SJCRH30 (cell line): ENCODE data around the gene NKX6-1. TPM values are rescaled to one million over a fixed set of nuclear protein-coding genes. Genes with fewer than 3 reads are reported as not detected.

ENCODE experiments used
- DNase-seq, 2 experiments: peaks; one replicate each; pipeline ENCODE4 v3.0.0-alpha.2; 2015 to 2020
- H3K27ac ChIP-seq: fragments of 250-450 bp; sonication (Bioruptor Pico); 2 replicates; pipeline ENCODE4 v1.5.1; 2020; ENCODE audit warnings: mild to moderate bottlenecking, moderate library complexity
- H3K27me3 ChIP-seq: fragments of 250-450 bp; sonication (Bioruptor Pico); 2 replicates; pipeline ENCODE4 v1.5.1; 2020; ENCODE audit warnings: mild to moderate bottlenecking, moderate library complexity
- H3K36me3 ChIP-seq: fragments of 250-450 bp; sonication (Bioruptor Pico); 2 replicates; pipeline ENCODE4 v1.5.1; 2020; ENCODE audit warnings: mild to moderate bottlenecking, moderate library complexity
- H3K4me1 ChIP-seq: fragments of 250-450 bp; sonication (Bioruptor Pico); 2 replicates; pipeline ENCODE4 v1.5.1; 2020; ENCODE audit warnings: mild to moderate bottlenecking, moderate library complexity
- H3K4me3 ChIP-seq: fragments of 250-450 bp; sonication (Bioruptor Pico); 2 replicates; pipeline ENCODE4 v1.5.1; 2020; ENCODE audit warnings: mild to moderate bottlenecking, moderate library complexity
- H3K9me3 ChIP-seq: fragments of 250-450 bp; sonication (Bioruptor Pico); replicated peaks from 2 replicates; pipeline ENCODE4 v1.5.1; 2020; ENCODE audit warnings: mild to moderate bottlenecking, moderate library complexity
- total RNA-seq: library from RNA; depleted of rRNA; stranded (reverse); fragments of >200 nt; shearing (Covaris generic); gene quantifications from 2 replicates; pipeline ENCODE4 v1.2.3, GENCODE V29; 2014

The NKX6-1 gene
- total RNA-seq, 1 experiment from 2014 or later = 4.2 TPM

GRCh38 chr4:84495118-84495793, 3.8 kb downstream of the NKX6-1 start:
- no peaks in the 10 kb centered on the region for H3K4me1 ChIP-seq
- no peak for DNase-seq
- no peaks in the 10 kb centered on the region for H3K9me3 ChIP-seq
- peaks cover 18% of the 10 kb centered on the region for H3K36me3 ChIP-seq
- no peak overlapping the region for H3K27ac ChIP-seq
- H3K27me3 ChIP-seq = no peaks in the 10 kb centered on the region
- H3K4me3 ChIP-seq = no peak overlapping the region

- Histone ChIP-seq H3K36me3 (peaks cover 18% of the 10 kb centered on the region), H3K27ac (no peak overlapping the region), H3K27me3 (no peaks in the 10 kb centered on the region), H3K4me3 (no peak overlapping the region), H3K9me3 (no peaks in the 10 kb centered on the region), H3K4me1 (no peaks in the 10 kb centered on the region)
- no peak for DNase-seq
These were observed 4.6 kb downstream of the NKX6-1 start for GRCh38 chr4:84494531-84494930.

- Histone ChIP-seq H3K27me3 (no peaks in the 10 kb centered on the region), H3K4me3 (no peak overlapping the region), H3K9me3 (no peaks in the 10 kb centered on the region), H3K36me3 (peaks cover 18% of the 10 kb centered on the region), H3K4me1 (no peaks in the 10 kb centered on the region), H3K27ac (no peak overlapping the region)
- DNase-seq = no peak
These were observed 5.0 kb downstream of the NKX6-1 start for GRCh38 chr4:84494076-84494475.

- no peaks in the 10 kb centered on the region for H3K9me3 ChIP-seq
- no peak overlapping the region for H3K4me3 ChIP-seq
- H3K4me1 ChIP-seq = no peaks in the 10 kb centered on the region
- DNase-seq = no peak
- no peak overlapping the region for H3K27ac ChIP-seq
- no peaks in the 10 kb centered on the region for H3K27me3 ChIP-seq
- peaks cover 18% of the 10 kb centered on the region for H3K36me3 ChIP-seq
These were observed 5.8 kb downstream of the NKX6-1 start for GRCh38 chr4:84493092-84493850.

- Histone ChIP-seq H3K9me3 (no peaks in the 10 kb centered on the region), H3K4me1 (no peaks in the 10 kb centered on the region), H3K27me3 (no peaks in the 10 kb centered on the region), H3K27ac (no peak overlapping the region), H3K4me3 (no peak overlapping the region), H3K36me3 (peaks cover 18% of the 10 kb centered on the region)
- DNase-seq = no peak
These were observed 6.4 kb downstream of the NKX6-1 start for GRCh38 chr4:84492737-84493091.

- H3K9me3 ChIP-seq = no peaks in the 10 kb centered on the region
- no peaks in the 10 kb centered on the region for H3K4me1 ChIP-seq
- H3K27ac ChIP-seq = no peak overlapping the region
- no peak overlapping the region for H3K4me3 ChIP-seq
- no peak for DNase-seq
- H3K27me3 ChIP-seq = no peaks in the 10 kb centered on the region
- peaks cover 18% of the 10 kb centered on the region for H3K36me3 ChIP-seq
These were observed 6.8 kb downstream of the NKX6-1 start for GRCh38 chr4:84492290-84492689.

GRCh38 chr4:84491481-84491880, 7.6 kb downstream of the NKX6-1 start:
- DNase-seq = no peak
- H3K27me3 ChIP-seq = no peaks in the 10 kb centered on the region
- no peaks in the 10 kb centered on the region for H3K9me3 ChIP-seq
- H3K4me3 ChIP-seq = no peak overlapping the region
- H3K27ac ChIP-seq = no peak overlapping the region
- no peaks in the 10 kb centered on the region for H3K4me1 ChIP-seq
- H3K36me3 ChIP-seq = peaks cover 18% of the 10 kb centered on the region

GRCh38 chr4:84490663-84491062, 8.4 kb downstream of the NKX6-1 start:
- no peak for DNase-seq
- H3K9me3 ChIP-seq = no peaks in the 10 kb centered on the region
- no peak overlapping the region for H3K27ac ChIP-seq
- peaks cover 16% of the 10 kb centered on the region for H3K36me3 ChIP-seq
- no peak overlapping the region for H3K4me3 ChIP-seq
- no peaks in the 10 kb centered on the region for H3K4me1 ChIP-seq
- H3K27me3 ChIP-seq = no peaks in the 10 kb centered on the region

GRCh38 chr4:84484236-84484635, 14.9 kb downstream of the NKX6-1 start:
- DNase-seq = no peak
- Histone ChIP-seq H3K27me3 (no peaks in the 10 kb centered on the region), H3K4me1 (no peaks in the 10 kb centered on the region), H3K4me3 (no peak overlapping the region), H3K27ac (no peak overlapping the region), H3K36me3 (no peaks in the 10 kb centered on the region), H3K9me3 (no peaks in the 10 kb centered on the region)

GRCh38 chr4:84483688-84484087, 15.4 kb downstream of the NKX6-1 start:
- no peaks in the 10 kb centered on the region for H3K9me3 ChIP-seq
- H3K36me3 ChIP-seq = no peaks in the 10 kb centered on the region
- no peak for DNase-seq
- no peaks in the 10 kb centered on the region for H3K4me1 ChIP-seq
- H3K27me3 ChIP-seq = no peaks in the 10 kb centered on the region
- no peak overlapping the region for H3K4me3 ChIP-seq
- no peak overlapping the region for H3K27ac ChIP-seq

- Histone ChIP-seq H3K27me3 (no peaks in the 10 kb centered on the region), H3K9me3 (no peaks in the 10 kb centered on the region), H3K4me3 (no peak overlapping the region), H3K27ac (no peak overlapping the region), H3K36me3 (no peaks in the 10 kb centered on the region), H3K4me1 (no peaks in the 10 kb centered on the region)
- no peak for DNase-seq
These were observed 16.2 kb downstream of the NKX6-1 start for GRCh38 chr4:84482564-84483563.

GRCh38 chr4:84481860-84482245, 17.2 kb downstream of the NKX6-1 start:
- Histone ChIP-seq H3K27me3 (no peaks in the 10 kb centered on the region), H3K36me3 (no peaks in the 10 kb centered on the region), H3K4me1 (no peaks in the 10 kb centered on the region), H3K4me3 (no peak overlapping the region), H3K27ac (no peak overlapping the region), H3K9me3 (no peaks in the 10 kb centered on the region)
- no peak for DNase-seq

GRCh38 chr4:84481077-84481859, 17.8 kb downstream of the NKX6-1 start:
- H3K4me1 ChIP-seq = no peaks in the 10 kb centered on the region
- DNase-seq = no peak
- H3K27ac ChIP-seq = no peak overlapping the region
- no peaks in the 10 kb centered on the region for H3K36me3 ChIP-seq
- H3K27me3 ChIP-seq = no peaks in the 10 kb centered on the region
- no peaks in the 10 kb centered on the region for H3K9me3 ChIP-seq
- no peak overlapping the region for H3K4me3 ChIP-seq

- Histone ChIP-seq H3K27me3 (no peaks in the 10 kb centered on the region), H3K27ac (no peak overlapping the region), H3K4me3 (no peak overlapping the region), H3K9me3 (no peaks in the 10 kb centered on the region), H3K36me3 (no peaks in the 10 kb centered on the region), H3K4me1 (no peaks in the 10 kb centered on the region)
- DNase-seq = no peak
These were observed 19.0 kb downstream of the NKX6-1 start for GRCh38 chr4:84480082-84480481.
